SJSA1 (cell line): ENCODE measurements around the gene FGF14. TPM values are rescaled to one million over a fixed set of nuclear protein-coding genes. Genes with fewer than 3 reads are reported as not detected.

Experiments
- DNase-seq, 2 experiments: peaks; one replicate each; pipeline ENCODE4 v3.0.0-alpha.2; 2015 to 2020; ENCODE audit warnings: low spot score in 2 of 2, low read depth in 1 of 2
- H3K27ac ChIP-seq: fragments of 250-450 bp; sonication (Bioruptor Pico); 2 replicates; pipeline ENCODE4 v1.5.1; 2020; ENCODE audit warnings: mild to moderate bottlenecking, moderate library complexity
- H3K27me3 ChIP-seq: fragments of 250-450 bp; sonication (Bioruptor Pico); replicated peaks from 2 replicates; pipeline ENCODE4 v1.5.1; 2020; ENCODE audit warnings: mild to moderate bottlenecking, moderate library complexity
- H3K36me3 ChIP-seq: fragments of 250-450 bp; sonication (Bioruptor Pico); 2 replicates; pipeline ENCODE4 v1.5.1; 2020; ENCODE audit warnings: mild to moderate bottlenecking
- H3K4me1 ChIP-seq: fragments of 250-450 bp; sonication (Bioruptor Pico); replicated peaks from 2 replicates; pipeline ENCODE4 v1.6.1; 2021; ENCODE audit warnings: mild to moderate bottlenecking
- H3K4me3 ChIP-seq: fragments of 250-450 bp; sonication (Bioruptor Pico); 2 replicates; pipeline ENCODE4 v1.5.1; 2020; ENCODE audit warnings: mild to moderate bottlenecking
- H3K9me3 ChIP-seq: fragments of 250-450 bp; sonication (Bioruptor Pico); replicated peaks from 2 replicates; pipeline ENCODE4 v1.5.1; 2020; ENCODE audit warnings: mild to moderate bottlenecking
- total RNA-seq: library from RNA; depleted of rRNA; stranded (reverse); fragments of >200 nt; shearing (Covaris generic); gene quantifications from 2 replicates; pipeline ENCODE4 v1.2.3, GENCODE V29; 2014; rRNA removed

FGF14 gene
- total RNA-seq, 1 experiment from 2014 or later: not detected

- H3K27me3 ChIP-seq: no peaks in the 10 kb centered on the region
- H3K27ac ChIP-seq: no peak overlapping the region
- H3K4me1 ChIP-seq: no peaks in the 10 kb centered on the region
- DNase-seq: no peak
- H3K9me3 ChIP-seq: no peaks in the 10 kb centered on the region
- no peak overlapping the region for H3K4me3 ChIP-seq
- H3K36me3 ChIP-seq: no peaks in the 10 kb centered on the region
These were observed 728.3 kb downstream of the FGF14 start for GRCh38 chr13:101673360-101674105.

DNA sequence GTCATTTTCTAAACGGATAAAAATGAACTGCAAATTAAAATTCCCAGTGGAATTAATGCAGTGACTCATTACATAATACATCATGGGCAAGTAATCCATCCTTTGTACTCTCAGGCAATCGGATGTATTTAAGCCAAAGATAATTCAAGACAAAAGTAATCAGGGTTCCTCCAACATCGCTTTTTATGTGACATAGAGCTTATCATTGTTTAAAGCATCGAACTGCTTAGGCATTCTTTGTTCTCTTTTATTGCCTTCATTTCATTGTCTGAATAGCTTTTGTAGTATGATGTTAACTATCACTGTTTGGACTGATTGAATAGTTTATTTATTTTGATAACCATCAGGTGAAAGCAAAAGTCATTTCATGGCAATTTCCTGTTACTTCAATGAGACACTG, 740.0 kb downstream of the FGF14 start:
- DNase-seq: no peak
- no peaks in the 10 kb centered on the region for H3K27me3 ChIP-seq
- no peak overlapping the region for H3K4me3 ChIP-seq
- no peak overlapping the region; the same call in 1 of the 2 replicates for H3K27ac ChIP-seq
- peaks cover 7% of the 10 kb centered on the region for H3K4me1 ChIP-seq
- no peaks in the 10 kb centered on the region for H3K9me3 ChIP-seq
- no peaks in the 10 kb centered on the region for H3K36me3 ChIP-seq

Other genes with a start within 250 kb of the FGF14 start
- 52.9 and 84.5 TPM in 2 replicates for gene TPP2, start 194.9 kb upstream of the FGF14 start, total RNA-seq